Measurements from ENCODE around the gene PPP1R3F. TPM values are rescaled to one million over a fixed set of nuclear protein-coding genes. Genes with fewer than 3 reads are reported as not detected.

PPP1R3F gene
- total RNA-seq, 2 donors from 2014 or later: 3.0 to 16.3 TPM

DNA sequence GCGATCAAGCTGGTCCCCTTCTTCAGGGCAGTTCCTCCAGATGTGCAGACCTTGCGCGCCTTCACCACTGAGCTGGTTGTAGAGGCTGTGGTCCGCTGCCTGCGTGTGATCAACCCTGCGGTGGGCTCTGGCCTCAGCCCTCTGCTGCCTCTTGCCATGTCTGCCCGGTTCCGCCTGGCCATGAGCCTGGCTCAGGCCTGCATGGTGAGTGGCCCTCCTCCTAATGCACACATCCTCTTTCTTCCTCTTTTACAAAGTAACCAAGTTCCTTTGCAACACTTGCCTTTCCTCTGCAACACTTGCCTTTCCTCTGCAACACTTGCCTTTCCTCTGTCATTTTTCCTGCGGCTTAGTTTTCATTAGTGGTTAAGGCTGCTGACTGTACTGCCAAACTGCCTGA, 32.5 kb upstream of the PPP1R3F start:
- Histone ChIP-seq H3K27me3 (no peaks in the 10 kb centered on the region), H3K4me1 (peaks cover 10% of the 10 kb centered on the region), H3K36me3 (replicated peaks in 1 of 2; ENCODE audit: insufficient read depth in 1 of 2, low read depth in 2 of 2) (no peaks in the 10 kb centered on the region), H3K4me3 (no peak overlapping the region), H3K9me3 (no peaks in the 10 kb centered on the region), H3K27ac (no peak overlapping the region)
- 66 to 74% methylated on average over 5 to 9 of the region's 9 CpGs for WGBS, 2 donors
- TF ChIP-seq, protein P1, sequence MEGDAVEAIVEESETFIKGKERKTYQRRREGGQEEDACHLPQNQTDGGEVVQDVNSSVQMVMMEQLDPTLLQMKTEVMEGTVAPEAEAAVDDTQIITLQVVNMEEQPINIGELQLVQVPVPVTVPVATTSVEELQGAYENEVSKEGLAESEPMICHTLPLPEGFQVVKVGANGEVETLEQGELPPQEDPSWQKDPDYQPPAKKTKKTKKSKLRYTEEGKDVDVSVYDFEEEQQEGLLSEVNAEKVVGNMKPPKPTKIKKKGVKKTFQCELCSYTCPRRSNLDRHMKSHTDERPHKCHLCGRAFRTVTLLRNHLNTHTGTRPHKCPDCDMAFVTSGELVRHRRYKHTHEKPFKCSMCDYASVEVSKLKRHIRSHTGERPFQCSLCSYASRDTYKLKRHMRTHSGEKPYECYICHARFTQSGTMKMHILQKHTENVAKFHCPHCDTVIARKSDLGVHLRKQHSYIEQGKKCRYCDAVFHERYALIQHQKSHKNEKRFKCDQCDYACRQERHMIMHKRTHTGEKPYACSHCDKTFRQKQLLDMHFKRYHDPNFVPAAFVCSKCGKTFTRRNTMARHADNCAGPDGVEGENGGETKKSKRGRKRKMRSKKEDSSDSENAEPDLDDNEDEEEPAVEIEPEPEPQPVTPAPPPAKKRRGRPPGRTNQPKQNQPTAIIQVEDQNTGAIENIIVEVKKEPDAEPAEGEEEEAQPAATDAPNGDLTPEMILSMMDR (IDR thresholded peaks at IDR 0.05): no peak
- no peak for TF ChIP-seq POLR2A (IDR thresholded peaks at IDR 0.05)
- ATAC-seq: no peak
- DNase-seq: peak in 1 of 4 donors; percentile 13
- intact Hi-C loops (cut with DNase I): no loop called here

DNA sequence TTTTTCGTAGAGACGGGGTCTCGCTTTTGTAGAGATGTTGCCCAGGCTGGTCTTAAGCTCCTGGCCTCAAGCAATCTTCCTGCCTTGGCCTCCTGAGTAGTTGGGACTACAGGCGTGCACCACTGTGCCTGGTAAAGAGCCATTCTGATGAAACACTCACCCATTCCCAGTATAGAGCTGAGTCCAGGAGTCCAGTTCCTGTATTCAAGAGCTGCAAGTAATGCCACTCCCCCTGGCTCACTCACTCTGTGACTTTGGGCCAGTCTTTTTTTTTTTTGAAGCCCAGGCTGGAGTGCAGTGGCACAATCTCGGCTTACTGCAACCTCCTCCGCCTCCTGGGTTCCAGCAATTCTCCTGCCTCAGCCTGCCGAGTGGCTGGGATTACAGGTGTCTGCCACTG, 30.9 kb upstream of the PPP1R3F start:
- Histone ChIP-seq H3K36me3 (replicated peaks in 1 of 2; ENCODE audit: insufficient read depth in 1 of 2, low read depth in 2 of 2) (no peaks in the 10 kb centered on the region), H3K4me1 (peaks cover 10% of the 10 kb centered on the region), H3K27me3 (no peaks in the 10 kb centered on the region), H3K9me3 (no peaks in the 10 kb centered on the region), H3K4me3 (no peak overlapping the region), H3K27ac (no peak overlapping the region)
- intact Hi-C loops (cut with DNase I): no loop called here
- no peak for TF ChIP-seq POLR2A (IDR thresholded peaks at IDR 0.05)
- TF ChIP-seq, protein P1 (IDR thresholded peaks at IDR 0.05): no peak
- 72 to 79% methylated on average over 4 to 7 of the region's 7 CpGs for WGBS, 2 donors
- DNase-seq (no peak), ATAC-seq (no peak)

DNA sequence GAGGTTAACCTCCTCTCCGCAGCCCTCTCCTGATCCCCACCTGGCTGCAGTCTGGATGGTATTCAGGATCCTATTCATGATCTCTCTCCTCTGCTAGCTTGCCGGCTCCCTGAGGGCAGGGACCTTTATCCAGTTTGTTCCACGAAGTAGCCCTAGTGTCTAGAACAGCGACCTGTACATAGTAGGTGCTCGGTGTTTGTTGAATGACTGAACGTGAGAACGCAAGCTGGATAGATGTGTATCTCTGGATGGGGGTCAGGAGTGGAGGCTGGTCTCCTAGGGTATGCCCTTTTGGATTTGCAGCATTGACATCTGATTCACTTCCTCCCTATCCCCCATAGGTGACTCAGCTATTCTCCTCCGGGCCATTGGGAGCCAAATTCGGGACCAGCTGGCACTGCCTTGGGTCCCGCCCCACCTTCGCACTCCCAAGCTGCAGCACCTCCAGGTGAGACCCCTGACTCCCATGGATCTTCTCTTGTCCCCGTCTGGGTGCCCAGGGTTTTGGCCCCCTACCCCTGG, 27.0 kb upstream of the PPP1R3F start:
- WGBS, 2 donors: 90 to 94% methylated on average over 6 to 9 of the region's 12 CpGs
- ATAC-seq (no peak), DNase-seq (no peak)
- H3K27me3 ChIP-seq: no peaks in the 10 kb centered on the region
- intact Hi-C loops (cut with DNase I): no loop called here
- no peaks in the 10 kb centered on the region for H3K36me3 ChIP-seq (replicated peaks in 1 of 2; ENCODE audit: insufficient read depth in 1 of 2, low read depth in 2 of 2)
- no peak overlapping the region for H3K4me3 ChIP-seq
- H3K27ac ChIP-seq: no peak overlapping the region
- no peak for TF ChIP-seq POLR2A (IDR thresholded peaks at IDR 0.05)
- TF ChIP-seq, protein P1 (IDR thresholded peaks at IDR 0.05): no peak
- no peaks in the 10 kb centered on the region for H3K4me1 ChIP-seq
- H3K9me3 ChIP-seq: no peaks in the 10 kb centered on the region

DNA sequence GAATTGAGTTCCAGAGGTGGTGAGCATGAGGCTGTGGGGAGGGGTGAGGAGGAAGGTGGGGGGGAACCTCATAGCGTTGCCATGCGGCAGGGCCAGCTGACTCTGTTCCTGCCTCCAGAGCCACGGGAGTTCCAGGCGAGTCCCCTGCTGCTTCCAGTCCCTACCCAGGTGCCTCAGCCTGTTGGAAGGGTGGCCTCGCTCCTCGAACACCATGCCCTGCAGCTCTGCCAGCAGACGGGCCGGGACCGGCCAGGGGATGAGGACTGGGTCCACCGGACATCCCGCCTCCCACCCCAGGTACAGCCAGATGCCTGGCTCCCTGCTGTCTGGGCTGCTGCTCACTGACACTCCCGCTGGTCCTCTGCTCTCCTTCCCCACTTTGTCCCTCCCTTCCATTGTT, 26.4 kb upstream of the PPP1R3F start:
- no peak overlapping the region for H3K27ac ChIP-seq
- intact Hi-C loops (cut with DNase I): no loop called here
- ATAC-seq (no peak), DNase-seq (no peak)
- no peak overlapping the region for H3K4me3 ChIP-seq
- no peaks in the 10 kb centered on the region for H3K9me3 ChIP-seq
- H3K36me3 ChIP-seq (replicated peaks in 1 of 2; ENCODE audit: insufficient read depth in 1 of 2, low read depth in 2 of 2): no peaks in the 10 kb centered on the region
- H3K4me1 ChIP-seq: no peaks in the 10 kb centered on the region
- 94% methylated on average over 2 of the region's 12 CpGs; no CpG with 5 or more reads in 1 of the 2 donors for WGBS, 2 donors
- no peak for TF ChIP-seq POLR2A (IDR thresholded peaks at IDR 0.05)
- TF ChIP-seq, protein P1 (IDR thresholded peaks at IDR 0.05): no peak
- no peaks in the 10 kb centered on the region for H3K27me3 ChIP-seq

DNA sequence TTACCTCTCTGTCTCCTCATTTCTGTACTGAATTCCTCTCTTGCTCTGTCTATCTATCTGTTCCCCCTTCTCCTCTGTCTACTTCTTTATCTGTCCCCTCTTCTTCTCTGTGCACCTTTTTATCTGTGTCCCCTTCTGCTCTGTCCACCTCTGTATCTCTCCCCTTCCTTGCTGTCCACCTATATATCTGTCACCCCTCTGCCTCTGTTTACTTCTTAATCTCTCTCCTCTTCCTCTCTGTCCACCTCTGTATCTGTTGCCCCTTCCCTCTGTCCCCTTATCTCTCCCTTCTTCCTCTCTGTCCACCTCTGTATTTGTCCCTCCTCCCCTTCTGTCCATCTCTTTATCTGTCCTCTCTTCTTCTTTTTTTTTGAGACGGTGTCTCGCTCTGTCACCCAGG, 25.4 kb upstream of the PPP1R3F start:
- no peak overlapping the region for H3K4me3 ChIP-seq
- DNase-seq: no peak
- H3K36me3 ChIP-seq (replicated peaks in 1 of 2; ENCODE audit: insufficient read depth in 1 of 2, low read depth in 2 of 2): no peaks in the 10 kb centered on the region
- TF ChIP-seq, protein P1 (IDR thresholded peaks at IDR 0.05): no peak
- no peak for TF ChIP-seq POLR2A (IDR thresholded peaks at IDR 0.05)
- intact Hi-C loops (cut with DNase I): no loop called here
- no peaks in the 10 kb centered on the region for H3K9me3 ChIP-seq
- no peak for ATAC-seq
- whole genome bisulfite sequencing, 2 donors: 80% methylated on average over 1 of the region's 2 CpGs; no CpG with 5 or more reads in 1 of the 2 donors
- H3K27ac ChIP-seq: no peak overlapping the region
- H3K27me3 ChIP-seq: no peaks in the 10 kb centered on the region
- no peaks in the 10 kb centered on the region for H3K4me1 ChIP-seq

All from body of pancreas (tissue), 4 donors.